ENCODE results near the gene LARGE1.
"Not testable (repeated sequence)": the region's sequence is repeated elsewhere in the genome, so short reads cannot be mapped to it uniquely, and the experiment has no call there.

LARGE1 gene

DNA sequence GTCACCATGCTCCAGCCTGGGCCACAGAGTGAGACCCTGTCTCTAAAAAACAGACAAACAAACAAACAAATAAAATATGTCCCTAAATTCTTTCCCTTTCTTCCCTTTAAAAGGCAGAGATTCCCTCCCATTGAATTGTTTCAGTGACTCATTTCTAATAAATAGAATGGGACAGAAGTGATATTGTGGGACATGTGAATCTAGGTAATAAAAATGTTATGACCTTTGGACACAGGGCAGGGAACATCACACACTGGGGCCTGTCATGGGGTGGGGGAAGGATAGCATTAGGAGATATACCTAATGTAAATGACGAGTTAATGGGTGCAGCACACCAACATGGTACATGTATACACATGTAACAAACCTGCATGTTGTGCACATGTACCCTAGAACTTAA, 459.0 kb downstream of the LARGE1 start:
- H3K23ac ChIP-seq (ENCODE audit: low read depth, low read length, poor library complexity); H3K79me1 ChIP-seq (ENCODE audit: low read depth, low read length); H3K4me3 ChIP-seq (ENCODE audit: low read length in 2 of 2); H3K9ac ChIP-seq (ENCODE audit: low read depth, low read length, poor library complexity); H2AFZ ChIP-seq (ENCODE audit: low read length); H3K36me3 ChIP-seq (replicated peaks in 1 of 2; ENCODE audit: control insufficient read depth in 2 of 2, insufficient read depth in 2 of 2, low read length in 2 of 2); H4K8ac ChIP-seq (ENCODE audit: low read depth, low read length); H2BK120ac ChIP-seq (ENCODE audit: low read depth, low read length); H2AK5ac ChIP-seq (ENCODE audit: low read depth, low read length); H2BK12ac ChIP-seq (ENCODE audit: low read length); H2BK15ac ChIP-seq (ENCODE audit: low read length); H3K18ac ChIP-seq (ENCODE audit: low read length); H2BK5ac ChIP-seq (ENCODE audit: low read length); DNase-seq (ENCODE audit: low spot score); H3K4me2 ChIP-seq (ENCODE audit: insufficient read depth, low read length, poor library complexity, severe bottlenecking); H3K9me3 ChIP-seq (replicated peaks in 1 of 2; ENCODE audit: control insufficient read depth in 2 of 2, insufficient read depth in 1 of 2, low read depth in 1 of 2, low read length in 2 of 2); H3K27me3 ChIP-seq (ENCODE audit: control insufficient read depth in 3 of 3, insufficient read depth in 3 of 3, low read depth in 1 of 3, low read length in 3 of 3); H3K14ac ChIP-seq (ENCODE audit: low read length); H3K27ac ChIP-seq (replicated peaks; ENCODE audit: low read length); H3K4me1 ChIP-seq (ENCODE audit: control insufficient read depth in 2 of 2, insufficient read depth in 1 of 2, low read depth in 1 of 2, low read length in 2 of 2); H4K91ac ChIP-seq (ENCODE audit: low read depth, low read length, poor library complexity); H3K4ac ChIP-seq (ENCODE audit: low read length): not testable (repeated sequence)
- WGBS, 2 donors (ENCODE audit: extremely low coverage in 2 of 2, insufficient read length in 2 of 2, insufficient replicate concordance in 1 of 2) = no CpG with 5 or more reads among the region's 1 CpG

DNA sequence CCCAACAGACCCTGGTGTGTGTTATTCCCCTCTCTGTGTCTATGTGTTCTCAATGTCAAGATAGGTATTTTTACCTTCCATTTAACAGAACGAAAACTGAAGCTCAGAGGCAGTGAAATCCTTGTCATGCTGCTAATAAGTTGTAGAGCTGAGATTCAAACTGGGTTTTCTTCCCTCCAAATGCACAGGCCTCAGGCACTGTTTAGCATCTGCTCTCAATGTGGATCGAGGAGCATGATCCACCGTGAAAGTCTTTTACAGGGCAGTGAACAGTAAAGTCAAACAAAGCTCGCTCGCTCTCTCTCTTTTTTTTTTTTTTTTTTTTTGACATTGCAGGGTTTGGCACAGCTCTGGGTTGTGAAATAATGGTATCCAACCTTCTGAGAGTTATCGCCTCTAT, 461.1 kb downstream of the LARGE1 start:
- H3K4me1 ChIP-seq (ENCODE audit: control insufficient read depth in 2 of 2, insufficient read depth in 1 of 2, low read depth in 1 of 2, low read length in 2 of 2) = no peaks in the 10 kb centered on the region
- H3K4ac ChIP-seq (ENCODE audit: low read length) = no peak overlapping the region
- H4K91ac ChIP-seq (ENCODE audit: low read depth, low read length, poor library complexity) = no peak overlapping the region
- H3K18ac ChIP-seq (ENCODE audit: low read length) = no peak overlapping the region
- H2BK12ac ChIP-seq (ENCODE audit: low read length) = no peak overlapping the region
- no peaks in the 10 kb centered on the region for H3K27me3 ChIP-seq (ENCODE audit: control insufficient read depth in 3 of 3, insufficient read depth in 3 of 3, low read depth in 1 of 3, low read length in 3 of 3)
- H3K4me3 ChIP-seq (ENCODE audit: low read length in 2 of 2) = no peak overlapping the region
- H3K36me3 ChIP-seq (replicated peaks in 1 of 2; ENCODE audit: control insufficient read depth in 2 of 2, insufficient read depth in 2 of 2, low read length in 2 of 2) = no peaks in the 10 kb centered on the region
- no peak overlapping the region for H2BK5ac ChIP-seq (ENCODE audit: low read length)
- no peak overlapping the region for H3K4me2 ChIP-seq (ENCODE audit: insufficient read depth, low read length, poor library complexity, severe bottlenecking)
- no peak overlapping the region for H2AFZ ChIP-seq (ENCODE audit: low read length)
- H2BK15ac ChIP-seq (ENCODE audit: low read length) = no peak overlapping the region
- H2AK5ac ChIP-seq (ENCODE audit: low read depth, low read length) = no peak overlapping the region
- no CpG with 5 or more reads among the region's 6 CpGs for WGBS, 2 donors (ENCODE audit: extremely low coverage in 2 of 2, insufficient read length in 2 of 2, insufficient replicate concordance in 1 of 2)
- H3K79me1 ChIP-seq (ENCODE audit: low read depth, low read length) = no peaks in the 10 kb centered on the region
- H3K9me3 ChIP-seq (replicated peaks in 1 of 2; ENCODE audit: control insufficient read depth in 2 of 2, insufficient read depth in 1 of 2, low read depth in 1 of 2, low read length in 2 of 2) = peaks cover 2 to 4% of the 10 kb centered on the region in 2 donors
- no peak overlapping the region for H3K9ac ChIP-seq (ENCODE audit: low read depth, low read length, poor library complexity)
- DNase-seq (ENCODE audit: low spot score) = no peak
- no peak overlapping the region for H3K14ac ChIP-seq (ENCODE audit: low read length)
- no peak overlapping the region for H4K8ac ChIP-seq (ENCODE audit: low read depth, low read length)
- no peak overlapping the region for H3K27ac ChIP-seq (replicated peaks; ENCODE audit: low read length)
- no peak overlapping the region for H3K23ac ChIP-seq (ENCODE audit: low read depth, low read length, poor library complexity)
- H2BK120ac ChIP-seq (ENCODE audit: low read depth, low read length) = no peak overlapping the region

DNA sequence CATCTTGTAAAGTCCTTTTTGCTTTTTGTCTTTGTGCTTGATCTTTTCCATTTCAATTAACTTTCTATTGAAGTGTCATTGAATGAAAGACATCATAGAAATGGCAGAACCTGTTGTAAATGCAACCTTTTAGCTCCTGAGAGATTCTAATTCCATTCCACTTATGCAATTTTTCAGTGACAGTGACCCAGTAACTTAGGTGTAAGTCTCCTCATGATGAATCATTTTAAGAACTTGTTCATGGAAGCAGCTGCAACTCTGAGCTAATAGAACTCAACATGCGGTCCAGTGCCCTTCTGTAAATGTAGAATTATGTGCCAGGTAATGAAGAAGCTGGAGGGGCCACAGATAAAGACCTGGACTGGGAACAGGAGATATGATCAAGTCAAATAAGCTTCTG, 463.8 kb downstream of the LARGE1 start:
- Histone ChIP-seq H3K9me3 (replicated peaks in 1 of 2; ENCODE audit: control insufficient read depth in 2 of 2, insufficient read depth in 1 of 2, low read depth in 1 of 2, low read length in 2 of 2) (no peaks in the 10 kb centered on the region), H3K4me2 (ENCODE audit: insufficient read depth, low read length, poor library complexity, severe bottlenecking) (no peak overlapping the region), H3K27me3 (ENCODE audit: control insufficient read depth in 3 of 3, insufficient read depth in 3 of 3, low read depth in 1 of 3, low read length in 3 of 3) (no peaks in the 10 kb centered on the region), H4K91ac (ENCODE audit: low read depth, low read length, poor library complexity) (no peak overlapping the region), H3K9ac (ENCODE audit: low read depth, low read length, poor library complexity) (no peak overlapping the region), H2BK12ac (ENCODE audit: low read length) (no peak overlapping the region), H3K14ac (ENCODE audit: low read length) (no peak overlapping the region), H3K27ac (replicated peaks; ENCODE audit: low read length) (no peak overlapping the region), H4K8ac (ENCODE audit: low read depth, low read length) (no peak overlapping the region), H2BK5ac (ENCODE audit: low read length) (no peak overlapping the region), H2BK15ac (ENCODE audit: low read length) (no peak overlapping the region), H3K23ac (ENCODE audit: low read depth, low read length, poor library complexity) (no peak overlapping the region), H2AFZ (ENCODE audit: low read length) (no peak overlapping the region), H3K4me1 (ENCODE audit: control insufficient read depth in 2 of 2, insufficient read depth in 1 of 2, low read depth in 1 of 2, low read length in 2 of 2) (no peaks in the 10 kb centered on the region), H2AK5ac (ENCODE audit: low read depth, low read length) (no peak overlapping the region), H3K4ac (ENCODE audit: low read length) (no peak overlapping the region), H3K18ac (ENCODE audit: low read length) (no peak overlapping the region), H2BK120ac (ENCODE audit: low read depth, low read length) (no peak overlapping the region), H3K79me1 (ENCODE audit: low read depth, low read length) (no peaks in the 10 kb centered on the region), H3K36me3 (replicated peaks in 1 of 2; ENCODE audit: control insufficient read depth in 2 of 2, insufficient read depth in 2 of 2, low read length in 2 of 2) (no peaks in the 10 kb centered on the region), H3K4me3 (ENCODE audit: low read length in 2 of 2) (no peak overlapping the region)
- no peak for DNase-seq (ENCODE audit: low spot score)
- WGBS, 2 donors (ENCODE audit: extremely low coverage in 2 of 2, insufficient read length in 2 of 2, insufficient replicate concordance in 1 of 2) = no CpG with 5 or more reads among the region's 1 CpG

DNA sequence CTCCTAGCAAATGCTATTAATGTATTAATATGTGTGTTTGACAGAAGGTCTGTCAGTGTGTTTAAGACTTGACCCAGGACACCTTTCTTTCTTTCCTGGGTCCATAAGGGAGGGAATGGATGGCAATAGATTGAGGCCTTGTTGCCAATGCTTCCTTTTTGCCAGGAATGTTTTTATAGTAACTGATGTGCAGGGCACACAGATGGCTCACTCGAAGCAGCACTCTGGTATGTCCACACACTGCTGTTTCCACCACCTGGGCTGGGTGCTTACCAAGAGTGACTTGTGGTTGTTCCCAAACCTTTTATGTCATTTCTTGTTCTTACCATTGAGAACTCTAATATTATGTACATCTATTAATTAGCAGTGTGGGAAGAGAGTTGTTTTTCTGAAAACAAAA, 465.2 kb downstream of the LARGE1 start:
- DNase-seq (ENCODE audit: low spot score) = no peak
- Histone ChIP-seq H3K9me3 (replicated peaks in 1 of 2; ENCODE audit: control insufficient read depth in 2 of 2, insufficient read depth in 1 of 2, low read depth in 1 of 2, low read length in 2 of 2) (no peaks in the 10 kb centered on the region), H2AFZ (ENCODE audit: low read length) (no peak overlapping the region), H3K4me1 (ENCODE audit: control insufficient read depth in 2 of 2, insufficient read depth in 1 of 2, low read depth in 1 of 2, low read length in 2 of 2) (no peaks in the 10 kb centered on the region), H4K8ac (ENCODE audit: low read depth, low read length) (no peak overlapping the region), H3K4me3 (ENCODE audit: low read length in 2 of 2) (no peak overlapping the region), H2BK15ac (ENCODE audit: low read length) (no peak overlapping the region), H3K79me1 (ENCODE audit: low read depth, low read length) (no peaks in the 10 kb centered on the region), H3K27me3 (ENCODE audit: control insufficient read depth in 3 of 3, insufficient read depth in 3 of 3, low read depth in 1 of 3, low read length in 3 of 3) (no peaks in the 10 kb centered on the region), H3K23ac (ENCODE audit: low read depth, low read length, poor library complexity) (no peak overlapping the region), H3K14ac (ENCODE audit: low read length) (no peak overlapping the region), H3K4ac (ENCODE audit: low read length) (no peak overlapping the region), H2BK12ac (ENCODE audit: low read length) (no peak overlapping the region), H3K9ac (ENCODE audit: low read depth, low read length, poor library complexity) (no peak overlapping the region), H2BK120ac (ENCODE audit: low read depth, low read length) (no peak overlapping the region), H2AK5ac (ENCODE audit: low read depth, low read length) (no peak overlapping the region), H4K91ac (ENCODE audit: low read depth, low read length, poor library complexity) (no peak overlapping the region), H2BK5ac (ENCODE audit: low read length) (no peak overlapping the region), H3K18ac (ENCODE audit: low read length) (no peak overlapping the region), H3K27ac (replicated peaks; ENCODE audit: low read length) (no peak overlapping the region), H3K4me2 (ENCODE audit: insufficient read depth, low read length, poor library complexity, severe bottlenecking) (no peak overlapping the region), H3K36me3 (replicated peaks in 1 of 2; ENCODE audit: control insufficient read depth in 2 of 2, insufficient read depth in 2 of 2, low read length in 2 of 2) (no peaks in the 10 kb centered on the region)
- no CpG with 5 or more reads among the region's 1 CpG for WGBS, 2 donors (ENCODE audit: extremely low coverage in 2 of 2, insufficient read length in 2 of 2, insufficient replicate concordance in 1 of 2)
